IPS-18c (cell line): ENCODE data around the gene GPR173.

ENCODE experiments used
- H3K4me3 ChIP-seq: 2 replicates; pipeline ENCODE4 v1.7.0; 2013; ENCODE audit warnings: low read depth, mild to moderate bottlenecking, low read length, moderate library complexity; ENCODE audit not compliant: insufficient read depth
- H3K9me3 ChIP-seq: one replicate; pipeline ENCODE4 v1.6.1; 2013; ENCODE audit warnings: mild to moderate bottlenecking, low read length, moderate library complexity; ENCODE audit not compliant: control insufficient read depth, insufficient read depth

GPR173 gene

DNA sequence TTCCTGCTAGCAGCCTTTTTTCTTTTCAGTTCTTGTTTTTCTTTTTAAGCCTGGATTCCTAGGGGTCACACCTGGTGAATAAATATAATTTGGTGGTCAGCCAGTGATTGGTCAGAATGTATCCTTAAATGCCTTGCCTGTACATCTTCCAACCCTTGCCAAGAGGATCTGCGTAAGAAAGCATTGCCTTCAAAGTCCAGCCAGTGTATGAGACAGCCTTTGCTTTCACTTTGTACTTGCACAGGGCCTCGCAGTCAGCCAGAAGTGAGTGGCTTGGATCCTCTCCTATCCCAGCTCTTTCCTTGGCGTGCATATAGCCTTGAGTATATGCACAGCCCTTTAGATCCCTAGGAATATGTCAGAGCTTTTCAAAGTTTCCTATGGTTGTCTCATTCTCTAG, 67.5 kb downstream of the GPR173 start:
- no peak overlapping the region for H3K4me3 ChIP-seq

DNA sequence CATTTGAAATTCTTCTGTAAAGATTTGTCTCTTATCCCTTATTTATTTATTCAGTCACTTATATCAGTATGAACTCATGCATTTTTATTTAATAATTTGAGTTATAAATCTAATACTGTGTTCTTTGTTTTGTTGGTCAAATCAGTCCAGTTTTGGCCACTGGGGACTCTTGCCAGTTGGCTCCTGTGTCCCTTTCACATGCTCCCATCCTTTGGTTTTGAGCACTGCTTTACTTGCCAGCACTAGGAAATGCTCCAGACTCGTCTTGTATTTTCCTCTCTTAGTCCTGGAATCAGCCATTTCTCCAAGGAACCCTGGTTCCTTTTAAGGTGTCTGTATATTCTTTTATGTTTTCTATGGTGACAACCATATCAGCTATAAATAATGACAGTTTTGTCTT, 73.4 kb downstream of the GPR173 start:
- Histone ChIP-seq H3K4me3 (no peak overlapping the region), H3K9me3 (no peaks in the 10 kb centered on the region)

More for the DNA sequence above, 67.5 kb downstream of the GPR173 start:
- no peaks in the 10 kb centered on the region for H3K9me3 ChIP-seq

DNA sequence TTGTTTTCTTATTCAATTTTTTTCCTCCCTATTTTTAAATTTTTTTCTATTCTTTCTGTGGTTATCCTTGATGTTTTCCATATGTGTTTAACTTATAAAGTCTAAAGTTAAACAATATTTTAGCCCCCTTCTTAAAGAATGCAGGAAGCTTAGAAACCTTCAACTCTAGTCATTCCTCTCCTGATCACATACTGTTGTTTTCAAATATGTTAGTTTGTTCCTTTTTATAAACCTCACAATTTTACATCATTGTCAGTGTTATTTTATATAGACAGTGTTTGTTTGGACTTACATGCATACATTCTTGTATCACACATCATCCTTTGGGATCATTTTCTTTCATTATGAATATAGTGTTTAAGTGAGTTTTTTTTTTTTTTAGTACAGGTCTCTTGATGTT, 76.9 kb downstream of the GPR173 start:
- no peaks in the 10 kb centered on the region for H3K9me3 ChIP-seq

DNA sequence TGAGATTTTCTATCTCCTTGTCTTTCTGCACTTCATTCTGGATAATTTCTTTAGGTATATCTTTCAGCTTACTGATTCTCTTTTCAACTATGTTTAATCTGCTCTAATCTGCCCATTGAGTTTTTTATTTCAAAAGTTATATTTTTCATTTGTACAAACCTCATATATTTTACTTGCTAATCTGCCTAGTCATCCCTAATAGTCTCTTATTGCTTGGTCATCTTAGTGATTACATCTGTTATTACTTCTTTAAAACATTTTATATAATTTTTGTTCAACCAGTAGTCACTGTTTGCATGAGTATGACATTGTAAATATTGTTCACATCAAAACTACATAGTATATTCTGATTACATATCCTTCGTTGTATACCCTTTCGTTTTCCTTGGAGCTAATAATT, 77.8 kb downstream of the GPR173 start:
- Histone ChIP-seq H3K9me3 (no peaks in the 10 kb centered on the region), H3K4me3 (no peak overlapping the region)

More for the DNA sequence above, 76.9 kb downstream of the GPR173 start:
- H3K4me3 ChIP-seq, result no peak overlapping the region

DNA sequence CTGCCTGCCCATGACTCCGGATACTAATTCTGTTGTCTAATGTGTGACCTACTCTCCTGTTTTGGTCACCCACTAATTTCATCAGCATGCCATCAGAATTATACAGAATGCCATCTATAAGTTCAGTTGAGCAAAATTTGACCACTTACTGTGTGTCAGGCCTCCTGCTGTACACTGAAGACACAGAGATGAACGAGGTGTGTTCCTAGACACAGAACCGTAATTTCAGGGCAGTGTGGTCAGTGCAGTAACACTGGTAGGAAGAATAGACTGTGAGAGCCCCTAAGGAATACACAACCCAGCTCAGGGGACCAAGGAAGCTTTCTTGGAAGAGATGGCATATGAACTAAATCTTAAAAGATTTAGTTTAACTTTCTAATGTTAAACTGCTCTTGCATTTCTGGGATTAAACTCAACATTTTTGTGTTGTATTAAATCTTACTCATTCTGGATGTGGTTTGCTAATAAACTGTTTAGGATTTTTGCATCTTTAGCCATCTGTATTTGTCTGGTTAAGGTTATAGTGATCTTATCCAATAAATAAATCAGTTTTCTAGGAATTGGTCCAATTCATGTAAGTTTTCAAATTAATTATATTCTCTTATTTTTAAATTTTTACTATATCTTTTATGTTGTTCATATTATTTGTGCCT, 79.6 kb downstream of the GPR173 start:
- Histone ChIP-seq H3K4me3 (no peak overlapping the region), H3K9me3 (no peaks in the 10 kb centered on the region)
